Measurements from ENCODE around the gene CCDC69. TPM values are rescaled to one million over a fixed set of nuclear protein-coding genes. Genes with fewer than 3 reads are reported as not detected.

CCDC69 gene
- total RNA-seq, 6 experiments from 2014 or later = 0.43 to 1.1 (median 0.71) TPM

- TF ChIP-seq CTCF (IDR thresholded peaks at IDR 0.05) = no peak
- no peak for DNase-seq
- no peaks in the 10 kb centered on the region for H3K9me3 Mint-ChIP-seq
- H3K27me3 Mint-ChIP-seq (ENCODE audit: insufficient read depth) = peaks cover 4% of the 10 kb centered on the region
- H3K4me3 Mint-ChIP-seq = peak overlapping the region; percentile 97
- peaks cover 31% of the 10 kb centered on the region for H3K36me3 Mint-ChIP-seq (ENCODE audit: low read depth)
- H3K4me1 Mint-ChIP-seq (ENCODE audit: low read depth) = peaks cover 74% of the 10 kb centered on the region
- peak overlapping the region; percentile 92 for H3K27ac Mint-ChIP-seq
Observed at GRCh38 chr5:151154931-151155774, 68.7 kb downstream of the CCDC69 start.

GRCh38 chr5:151153766-151154272 lies 70.1 kb downstream of the CCDC69 start:
- no peaks in the 10 kb centered on the region for H3K9me3 Mint-ChIP-seq
- TF ChIP-seq CTCF (IDR thresholded peaks at IDR 0.05) = no peak
- H3K4me1 Mint-ChIP-seq (ENCODE audit: low read depth) = peaks cover 84% of the 10 kb centered on the region
- no peak for DNase-seq
- peaks cover 31% of the 10 kb centered on the region for H3K36me3 Mint-ChIP-seq (ENCODE audit: low read depth)
- peak overlapping the region; percentile 29 for H3K4me3 Mint-ChIP-seq
- H3K27me3 Mint-ChIP-seq (ENCODE audit: insufficient read depth) = peaks cover 4% of the 10 kb centered on the region
- peak overlapping the region; percentile 92 for H3K27ac Mint-ChIP-seq

- Mint-ChIP-seq H3K27me3 (ENCODE audit: insufficient read depth) (peaks cover 4% of the 10 kb centered on the region), H3K36me3 (ENCODE audit: low read depth) (peaks cover 33% of the 10 kb centered on the region), H3K27ac (peak overlapping the region; percentile 92), H3K4me3 (peak overlapping the region; percentile 29), H3K4me1 (ENCODE audit: low read depth) (peaks cover 84% of the 10 kb centered on the region), H3K9me3 (no peaks in the 10 kb centered on the region)
- no peak for DNase-seq
- TF ChIP-seq CTCF (IDR thresholded peaks at IDR 0.05) = no peak
Observed at GRCh38 chr5:151153300-151153699, 70.6 kb downstream of the CCDC69 start.

- H3K4me1 Mint-ChIP-seq (ENCODE audit: low read depth) = peaks cover 84% of the 10 kb centered on the region
- DNase-seq = peak; percentile 32
- peaks cover 4% of the 10 kb centered on the region for H3K27me3 Mint-ChIP-seq (ENCODE audit: insufficient read depth)
- peak overlapping the region; percentile 36 for H3K4me3 Mint-ChIP-seq
- no peak for TF ChIP-seq CTCF (IDR thresholded peaks at IDR 0.05)
- H3K27ac Mint-ChIP-seq = peak overlapping the region; percentile 88
- no peaks in the 10 kb centered on the region for H3K9me3 Mint-ChIP-seq
- peaks cover 39% of the 10 kb centered on the region for H3K36me3 Mint-ChIP-seq (ENCODE audit: low read depth)
Observed at GRCh38 chr5:151151793-151152192, 72.1 kb downstream of the CCDC69 start.

GRCh38 chr5:151151263-151151660 lies 72.6 kb downstream of the CCDC69 start:
- TF ChIP-seq CTCF (IDR thresholded peaks at IDR 0.05) = no peak
- H3K4me1 Mint-ChIP-seq (ENCODE audit: low read depth) = peaks cover 84% of the 10 kb centered on the region
- no peaks in the 10 kb centered on the region for H3K9me3 Mint-ChIP-seq

More at GRCh38 chr5:151151263-151151660, 72.6 kb downstream of the CCDC69 start:
- H3K4me3 Mint-ChIP-seq = peak overlapping the region; percentile 36
- DNase-seq = no peak
- peak overlapping the region; percentile 88 for H3K27ac Mint-ChIP-seq
- peaks cover 40% of the 10 kb centered on the region for H3K36me3 Mint-ChIP-seq (ENCODE audit: low read depth)
- H3K27me3 Mint-ChIP-seq (ENCODE audit: insufficient read depth) = peaks cover 4% of the 10 kb centered on the region

All from HFFc6 (cell line).